ENCODE results near the gene RTL10.

Gene RTL10

GRCh38 chr22:19822301-19823117, 32.2 kb downstream of the RTL10 start:
- Histone ChIP-seq H3K27ac (ENCODE audit: low read length) (no peak overlapping the region), H3K27me3 (replicated peaks; ENCODE audit: insufficient read depth, low read length) (no peaks in the 10 kb centered on the region), H2AFZ (ENCODE audit: low read length) (no peak overlapping the region), H3K9me2 (replicated peaks; ENCODE audit: insufficient read depth, low read length) (no peaks in the 10 kb centered on the region), H3K9me3 (replicated peaks; ENCODE audit: insufficient read depth, low read length) (no peaks in the 10 kb centered on the region), H3K4me2 (ENCODE audit: low read depth, low read length) (no peak overlapping the region), H3K4me3 (ENCODE audit: low read length) (no peak overlapping the region), H4K20me1 (ENCODE audit: insufficient read depth, low read length) (no peaks in the 10 kb centered on the region), H3K79me2 (ENCODE audit: low read length) (peaks cover 11% of the 10 kb centered on the region; the same call in 1 of the 2 replicates), H3K36me3 (replicated peaks; ENCODE audit: insufficient read depth, low read length) (no peaks in the 10 kb centered on the region), H3K9ac (ENCODE audit: low read length) (no peak overlapping the region), H3K4me1 (ENCODE audit: low read length) (no peaks in the 10 kb centered on the region), H3F3A (ENCODE audit: insufficient read depth, low read length) (no peaks in the 10 kb centered on the region)
- DNase-seq, result no peak
- TF ChIP-seq EZH2phosphoT487 (IDR thresholded peaks at IDR 0.05; ENCODE audit: low read length) (no peak), CTCF (IDR thresholded peaks at IDR 0.05; ENCODE audit: low read length) (no peak), EZH2 (optimal IDR thresholded peaks at IDR 0.05; ENCODE audit: low read depth, low read length) (no peak)

- Histone ChIP-seq H3K27ac (ENCODE audit: low read length) (no peak overlapping the region), H2AFZ (ENCODE audit: low read length) (no peak overlapping the region), H3K79me2 (ENCODE audit: low read length) (peaks cover 11% of the 10 kb centered on the region; the same call in 1 of the 2 replicates), H3K4me3 (ENCODE audit: low read length) (no peak overlapping the region), H3K36me3 (replicated peaks; ENCODE audit: insufficient read depth, low read length) (no peaks in the 10 kb centered on the region), H3K9ac (ENCODE audit: low read length) (no peak overlapping the region), H3K9me3 (replicated peaks; ENCODE audit: insufficient read depth, low read length) (no peaks in the 10 kb centered on the region), H3K4me1 (ENCODE audit: low read length) (no peaks in the 10 kb centered on the region), H3K9me2 (replicated peaks; ENCODE audit: insufficient read depth, low read length) (no peaks in the 10 kb centered on the region), H4K20me1 (ENCODE audit: insufficient read depth, low read length) (no peaks in the 10 kb centered on the region), H3K27me3 (replicated peaks; ENCODE audit: insufficient read depth, low read length) (no peaks in the 10 kb centered on the region), H3K4me2 (ENCODE audit: low read depth, low read length) (no peak overlapping the region), H3F3A (ENCODE audit: insufficient read depth, low read length) (no peaks in the 10 kb centered on the region)
- TF ChIP-seq CTCF (IDR thresholded peaks at IDR 0.05; ENCODE audit: low read length), result no peak
- no peak for TF ChIP-seq EZH2 (optimal IDR thresholded peaks at IDR 0.05; ENCODE audit: low read depth, low read length)
- no peak for TF ChIP-seq EZH2phosphoT487 (IDR thresholded peaks at IDR 0.05; ENCODE audit: low read length)
- no peak for DNase-seq
These were observed 33.0 kb downstream of the RTL10 start for GRCh38 chr22:19821523-19822300.

- no peak overlapping the region for H3K4me3 ChIP-seq (ENCODE audit: low read length)
These were observed 33.7 kb downstream of the RTL10 start for GRCh38 chr22:19820880-19821522.

More at GRCh38 chr22:19820880-19821522, 33.7 kb downstream of the RTL10 start:
- DNase-seq, result no peak
- Histone ChIP-seq H3K79me2 (ENCODE audit: low read length) (peaks cover 10% of the 10 kb centered on the region; the same call in 1 of the 2 replicates), H3K4me1 (ENCODE audit: low read length) (no peaks in the 10 kb centered on the region), H3K9me2 (replicated peaks; ENCODE audit: insufficient read depth, low read length) (no peaks in the 10 kb centered on the region), H3F3A (ENCODE audit: insufficient read depth, low read length) (no peaks in the 10 kb centered on the region), H3K27me3 (replicated peaks; ENCODE audit: insufficient read depth, low read length) (no peaks in the 10 kb centered on the region), H4K20me1 (ENCODE audit: insufficient read depth, low read length) (no peaks in the 10 kb centered on the region), H3K9ac (ENCODE audit: low read length) (no peak overlapping the region), H2AFZ (ENCODE audit: low read length) (no peak overlapping the region), H3K4me2 (ENCODE audit: low read depth, low read length) (no peak overlapping the region), H3K27ac (ENCODE audit: low read length) (no peak overlapping the region), H3K9me3 (replicated peaks; ENCODE audit: insufficient read depth, low read length) (no peaks in the 10 kb centered on the region), H3K36me3 (replicated peaks; ENCODE audit: insufficient read depth, low read length) (no peaks in the 10 kb centered on the region)
- no peak for TF ChIP-seq EZH2phosphoT487 (IDR thresholded peaks at IDR 0.05; ENCODE audit: low read length)
- TF ChIP-seq EZH2 (optimal IDR thresholded peaks at IDR 0.05; ENCODE audit: low read depth, low read length), result no peak

All from MM.1S (cell line).